Hindlimb muscle (tissue), 1 donor: Measurements from ENCODE around the gene KRTAP9-7. TPM values are rescaled to one million over a fixed set of nuclear protein-coding genes. Genes with fewer than 3 reads are reported as not detected.

Experiments used
- DNase-seq: peaks from one replicate; pipeline ENCODE4 v3.0.0-alpha.2; 2013
- polyA plus RNA-seq: library from polyadenylated mRNA; unstranded; fragments of 120-200 nt; gene quantifications from one replicate; pipeline ENCODE4 v1.2.1, GENCODE V29; 2013; ENCODE audit not compliant: insufficient read length

Gene KRTAP9-7
- polyA plus RNA-seq, 1 donor: not detected

DNA sequence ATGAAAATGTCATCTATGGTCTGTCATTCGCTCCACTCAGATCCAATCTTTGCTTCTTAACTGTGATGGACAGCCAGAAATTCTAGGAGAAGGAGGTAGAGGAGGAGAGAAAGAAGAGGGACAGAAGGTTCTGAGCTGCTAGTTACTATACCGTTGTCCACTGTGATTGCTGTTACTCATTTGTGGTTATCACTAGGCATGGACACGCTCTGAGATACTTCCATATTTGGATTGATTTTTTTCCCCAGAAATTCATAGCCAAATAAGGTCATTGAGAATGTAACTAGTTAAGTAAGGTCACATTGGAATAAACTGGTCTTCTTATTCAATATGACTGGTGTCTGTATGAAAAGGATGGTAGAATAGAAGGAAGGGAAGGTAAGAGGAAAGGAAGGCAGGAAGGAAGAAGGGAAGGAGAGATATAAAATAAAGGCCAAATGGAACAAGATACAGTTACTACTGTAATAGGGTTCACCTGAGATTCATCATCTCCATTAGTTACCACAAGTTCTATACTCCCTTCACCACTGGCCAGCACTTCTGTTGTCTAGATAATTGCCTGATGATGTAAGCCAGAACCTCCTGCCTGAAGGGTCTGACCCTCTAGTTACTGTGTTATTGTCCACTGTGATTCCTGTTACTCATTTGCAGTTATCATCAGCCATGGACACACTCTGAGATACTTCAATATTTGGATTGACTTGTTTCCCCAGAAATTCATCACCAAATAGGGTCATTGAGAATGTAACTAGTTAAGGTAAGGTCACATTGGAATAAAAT is 2.9 kb downstream of the KRTAP9-7 start:
- DNase-seq: no peak

DNA sequence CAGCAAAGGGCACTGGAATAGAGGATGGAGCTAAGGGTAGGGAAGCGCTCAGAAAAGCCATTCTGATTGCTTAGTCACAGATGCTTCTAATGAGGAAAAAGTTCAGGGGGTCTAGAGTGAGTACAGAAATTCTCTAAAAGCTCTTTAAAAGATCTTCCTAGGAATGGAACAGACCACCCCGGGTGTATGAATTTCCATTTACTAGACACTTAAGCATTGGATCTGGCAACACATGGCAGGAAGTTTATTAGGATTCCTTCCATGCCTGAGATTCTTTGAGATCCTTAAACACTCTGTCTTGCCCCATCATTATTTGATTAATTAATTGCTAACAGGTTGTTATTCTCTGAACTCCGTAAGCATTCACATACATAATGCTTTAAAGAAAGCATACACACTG is 8.5 kb downstream of the KRTAP9-7 start:
- DNase-seq: no peak

DNA sequence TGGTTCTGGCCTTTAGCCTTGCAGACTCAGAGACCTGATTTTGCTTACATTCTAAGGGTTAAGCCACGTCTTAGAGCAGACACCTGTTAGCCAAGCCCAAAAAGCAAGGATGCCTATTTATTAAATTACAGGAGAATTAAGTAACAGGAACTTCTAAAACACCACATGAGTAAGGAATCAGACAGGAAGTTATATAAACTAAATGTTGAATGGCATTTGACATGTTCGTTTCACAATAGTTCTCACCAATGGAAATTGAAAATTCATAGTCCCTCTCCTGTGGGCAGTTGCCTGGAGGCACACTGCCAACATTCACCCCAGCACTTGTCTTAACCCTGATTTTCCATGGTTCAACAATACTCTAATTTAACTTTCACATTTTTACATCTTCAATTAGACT is 9.0 kb downstream of the KRTAP9-7 start:
- DNase-seq: no peak

DNA sequence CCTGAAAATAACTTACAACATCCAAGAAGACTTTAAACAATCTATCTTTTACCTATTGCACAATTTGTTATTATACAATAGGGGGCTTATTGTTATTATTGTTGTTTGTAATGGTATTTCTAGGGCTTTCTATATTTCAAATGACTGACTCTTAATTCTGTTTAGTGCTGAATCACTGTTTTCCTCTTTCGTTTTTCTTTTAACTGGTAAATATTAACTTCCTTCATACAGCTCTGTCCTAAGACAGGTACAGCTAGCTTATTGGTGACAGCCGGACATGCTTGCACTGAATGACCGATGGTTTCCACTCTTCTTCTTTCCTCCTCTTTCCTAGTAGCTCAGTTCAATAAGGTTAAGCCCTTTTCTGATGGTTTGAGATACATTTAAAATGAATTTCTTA is 11.6 kb downstream of the KRTAP9-7 start:
- DNase-seq: no peak

DNA sequence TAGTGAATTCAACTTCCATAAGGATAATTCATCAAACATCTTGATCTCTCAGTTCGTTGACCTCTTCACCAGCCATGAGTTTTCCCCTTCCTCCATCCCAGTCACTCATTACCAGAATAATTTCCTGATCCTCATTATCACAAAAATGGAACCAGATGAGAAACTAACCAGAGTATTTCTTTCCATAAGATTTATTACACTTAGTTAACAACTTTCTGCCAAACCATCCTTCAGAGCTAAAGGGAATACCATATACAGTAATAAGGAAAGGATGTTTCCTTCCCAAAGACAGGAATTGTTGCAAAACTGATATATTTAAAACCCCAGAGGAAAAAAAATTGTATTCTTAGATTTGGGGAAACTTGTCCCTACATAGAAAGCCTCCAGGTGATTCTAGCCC is 18.5 kb downstream of the KRTAP9-7 start:
- no peak for DNase-seq

DNA sequence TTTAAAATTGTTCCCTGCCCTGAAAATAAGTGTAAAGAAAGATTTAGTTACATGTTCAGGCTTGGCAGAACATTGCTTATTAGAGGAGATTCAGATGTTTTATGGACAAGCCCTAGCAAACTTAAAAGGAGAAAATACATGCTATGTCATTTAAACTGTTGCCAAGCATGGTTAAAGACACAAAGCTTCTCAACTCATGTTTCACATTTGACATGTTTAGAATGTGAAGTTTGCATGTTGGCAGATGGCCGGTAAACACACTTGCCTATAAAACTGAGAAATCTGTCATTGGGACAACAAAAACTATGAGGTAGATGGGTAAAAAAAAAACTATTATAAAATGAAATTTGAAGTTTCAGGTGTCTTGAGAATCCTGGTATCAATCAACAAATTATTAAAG is 21.3 kb downstream of the KRTAP9-7 start:
- DNase-seq: no peak

DNA sequence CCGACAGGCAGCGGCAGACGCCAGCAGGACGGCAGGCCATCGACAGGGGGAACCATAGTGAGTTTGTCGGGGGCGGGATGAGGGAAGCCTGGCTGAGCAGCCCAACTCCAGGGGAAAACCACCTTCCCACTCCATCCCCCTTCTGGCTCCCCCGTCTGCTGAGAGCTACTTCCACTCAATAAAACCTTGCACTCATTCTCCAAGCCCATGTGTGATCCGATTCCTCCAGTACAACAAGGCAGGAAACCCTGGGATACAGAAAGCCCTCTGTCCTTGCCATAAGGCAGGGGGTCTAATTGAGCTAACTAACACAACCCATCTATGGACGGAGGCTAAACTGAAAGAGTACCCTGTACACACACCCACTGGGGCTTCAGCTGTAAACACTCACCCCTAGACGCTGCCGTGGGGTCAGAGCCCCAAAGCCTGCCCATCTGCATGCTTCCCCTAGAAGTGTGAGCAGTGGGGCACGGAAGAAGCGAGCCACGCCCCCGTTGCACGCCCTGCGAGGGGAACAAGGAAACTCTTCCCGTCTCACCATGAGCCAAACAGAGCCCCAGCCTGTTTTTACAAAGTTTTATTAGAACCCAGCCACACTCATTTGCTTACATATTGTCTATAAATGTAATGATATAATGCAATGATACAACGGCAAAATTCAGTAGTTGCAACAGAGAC is 23.1 kb downstream of the KRTAP9-7 start:
- DNase-seq: no peak

DNA sequence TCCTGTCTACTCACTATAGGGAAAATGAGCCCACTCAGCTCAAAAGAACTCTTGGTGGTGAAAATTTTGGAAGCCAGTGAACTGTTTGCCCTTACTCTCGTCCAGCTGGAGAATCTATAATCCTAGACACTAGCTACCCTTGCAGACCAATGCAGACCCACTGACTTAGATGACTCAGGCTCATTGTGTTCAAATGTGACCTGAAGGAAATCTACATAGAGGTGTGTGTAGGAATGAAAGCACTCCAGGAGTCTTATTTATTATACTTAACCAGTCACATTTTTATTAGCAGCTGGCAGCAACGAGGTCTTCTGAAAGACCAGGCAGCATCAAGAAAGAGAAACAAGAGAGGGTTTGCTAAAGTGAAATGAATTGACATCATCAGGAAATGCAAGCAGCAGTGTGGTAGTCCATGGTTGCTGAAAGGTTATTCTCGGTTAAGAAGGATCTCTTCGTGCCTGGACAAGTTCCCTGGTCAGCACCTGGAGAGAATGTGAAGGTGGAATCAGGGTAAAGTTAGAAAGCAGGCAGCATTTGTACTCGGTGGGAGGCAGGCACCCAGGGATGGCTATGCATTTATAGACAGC is 25.8 kb downstream of the KRTAP9-7 start:
- DNase-seq: no peak

DNA sequence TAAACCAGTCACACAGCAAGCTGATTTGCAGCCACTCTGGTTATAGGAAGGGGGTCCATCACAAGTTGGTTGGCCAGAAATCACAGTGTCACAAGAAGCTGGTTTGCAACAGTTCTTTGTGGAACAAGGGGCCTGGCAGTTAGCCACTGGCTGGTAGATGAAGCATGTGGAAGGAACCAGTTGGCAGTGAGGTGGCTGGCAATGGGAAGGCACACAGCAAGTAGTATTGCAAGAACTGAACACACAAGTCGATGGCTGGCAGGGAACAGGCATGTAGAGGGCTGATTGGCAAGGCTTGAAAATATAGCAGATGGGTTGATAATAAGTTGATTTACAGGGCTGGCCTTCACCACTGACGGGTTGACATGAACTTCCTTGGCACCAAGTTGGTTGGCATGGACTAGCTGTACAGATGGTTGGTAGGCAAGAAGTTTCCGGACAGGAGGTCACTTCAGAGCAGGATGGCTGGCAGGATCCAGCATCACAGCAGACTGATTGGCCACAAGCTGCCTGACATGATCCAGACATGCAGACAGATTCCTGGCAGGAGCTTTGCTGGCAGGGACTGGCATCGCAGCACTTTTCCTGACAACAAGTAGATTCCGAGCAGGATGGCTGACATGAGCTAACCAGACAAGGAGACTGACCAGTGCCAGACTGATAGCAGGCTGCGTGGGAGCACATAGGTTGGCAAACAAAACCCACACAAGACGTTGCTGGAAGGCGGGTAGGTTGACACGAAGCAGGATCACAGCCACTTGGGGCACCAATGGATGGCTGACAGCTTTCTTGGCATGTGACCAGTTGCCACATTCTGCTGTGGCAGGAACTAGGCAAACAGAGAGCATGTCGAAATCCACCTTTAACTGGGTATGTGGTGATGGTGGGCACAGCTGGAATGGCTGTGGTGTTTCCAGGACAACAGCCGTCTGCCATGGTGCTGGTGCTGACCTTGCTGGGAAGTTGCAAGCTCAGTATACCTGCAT is 26.7 kb downstream of the KRTAP9-7 start, which contains the start of gene KRTAP29-1:
Gene KRTAP29-1 (minus strand): TSS at position 936 of the 986 bp plus-strand sequence. CDS start 0 bp downstream, at position 936.
- no peak for DNase-seq

DNA sequence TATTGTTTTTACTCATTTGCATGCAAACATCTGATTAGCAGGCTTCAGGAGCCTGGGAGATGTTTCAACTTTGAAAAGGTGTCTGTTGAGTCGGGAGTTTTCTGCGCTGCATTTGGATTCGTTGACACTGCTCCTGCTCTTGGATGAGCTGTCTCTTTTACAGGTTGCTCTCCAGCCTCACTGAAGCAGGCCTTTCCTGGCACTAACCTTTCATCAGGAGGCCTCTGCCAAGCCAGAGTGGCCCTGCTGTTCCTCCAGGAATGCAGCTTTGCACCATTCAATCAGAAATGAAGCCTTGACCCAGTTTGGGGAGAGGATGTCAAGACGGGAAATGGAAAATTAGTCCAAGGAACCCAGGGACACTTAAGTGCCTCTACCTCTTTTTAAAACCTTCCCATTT is 27.5 kb downstream of the KRTAP9-7 start:
- DNase-seq: no peak

DNA sequence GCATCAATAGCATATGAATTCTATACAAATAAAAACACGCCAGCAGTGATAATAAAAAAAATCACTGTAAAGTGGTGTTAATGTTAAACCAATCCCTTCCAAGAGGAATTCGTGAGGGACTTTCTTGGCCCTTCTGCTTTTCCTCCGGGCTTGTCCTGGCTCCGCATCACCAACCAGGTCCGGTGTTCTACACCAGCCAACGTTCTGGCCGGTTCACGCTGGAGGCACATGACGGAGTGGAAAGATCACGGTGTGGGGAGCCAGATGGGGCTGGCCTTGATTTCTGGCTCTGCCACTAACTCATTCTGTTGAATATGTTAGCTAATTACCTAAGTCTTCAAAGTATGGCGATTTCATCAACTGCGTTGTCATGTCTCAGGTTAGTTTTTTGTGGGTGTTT is 28.6 kb downstream of the KRTAP9-7 start:
- DNase-seq: no peak

DNA sequence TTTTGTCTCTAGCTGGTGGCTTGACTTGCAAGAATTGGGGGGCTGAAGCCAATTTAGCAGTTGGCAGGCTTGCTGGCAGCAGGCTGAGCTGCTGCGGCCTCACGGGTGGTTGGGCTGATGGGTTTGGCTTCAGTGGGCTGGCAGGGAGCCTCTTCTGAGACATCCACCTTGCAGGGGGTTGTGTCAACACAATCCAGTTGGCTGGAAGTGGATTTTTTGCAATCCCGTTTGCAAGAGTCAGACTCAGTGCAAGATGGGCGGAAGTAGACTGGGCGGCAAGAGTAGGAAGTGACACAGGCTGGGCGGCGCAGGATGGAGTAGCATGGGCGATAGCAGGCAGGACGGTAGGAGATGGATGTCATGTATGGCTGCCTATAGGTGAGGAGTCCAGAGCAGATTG is 32.1 kb downstream of the KRTAP9-7 start:
- no peak for DNase-seq

DNA sequence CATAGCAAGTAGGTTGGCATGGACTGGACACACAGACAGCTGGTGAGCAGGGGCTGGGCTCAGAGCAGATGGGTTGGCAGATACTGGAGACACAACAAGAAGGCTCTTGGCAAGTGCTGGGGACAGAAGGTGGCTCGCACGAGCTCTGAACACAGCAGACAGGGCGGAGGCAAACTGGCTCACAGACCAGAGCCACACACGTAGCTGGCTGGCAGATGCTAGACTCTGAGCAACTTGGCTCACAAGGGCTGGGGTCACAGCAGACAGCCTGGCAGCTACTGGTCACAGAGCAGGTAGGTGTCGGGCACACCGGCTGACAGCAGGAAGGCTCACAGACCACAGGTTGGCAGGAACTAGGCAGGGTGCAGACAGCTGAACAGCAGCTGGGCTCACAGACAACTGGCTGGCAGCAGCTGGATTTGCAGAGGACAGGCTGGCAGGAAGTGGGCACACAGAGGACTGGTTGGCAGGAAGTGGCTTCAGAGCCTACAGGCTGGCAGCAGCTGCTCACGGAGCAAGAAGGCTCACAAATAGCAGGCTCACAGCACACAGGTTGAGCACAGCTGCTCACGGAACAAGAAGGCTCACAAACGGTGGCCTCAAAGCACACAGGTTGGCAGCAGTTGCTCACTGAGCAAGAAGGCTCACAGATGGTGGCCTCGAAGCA is 32.9 kb downstream of the KRTAP9-7 start:
- peak; percentile 38 for DNase-seq

DNA sequence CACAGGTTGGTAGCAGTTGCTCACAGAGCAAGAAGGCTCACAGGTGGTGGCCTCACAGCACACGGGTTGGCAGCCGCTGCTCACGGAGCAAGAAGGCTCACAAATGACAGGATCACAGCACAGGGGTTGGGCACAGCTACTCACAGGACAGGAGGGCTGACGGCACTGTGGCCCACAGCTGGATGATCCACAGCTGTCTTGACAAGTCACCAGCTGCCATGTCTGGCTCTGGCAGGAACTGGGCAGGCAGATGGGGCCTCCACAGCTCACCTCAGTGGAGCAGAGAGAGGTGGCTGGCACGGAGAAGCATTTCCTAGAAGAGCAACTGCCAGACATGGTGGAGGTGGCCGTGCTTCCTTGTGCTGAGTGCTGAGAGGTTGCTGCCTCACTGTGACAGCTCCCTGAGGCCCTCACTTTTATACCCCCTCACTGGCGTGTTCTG is 33.4 kb downstream of the KRTAP9-7 start, which contains the start of gene KRTAP16-1:
Gene KRTAP16-1 (minus strand): TSS at position 392 of the 442 bp plus-strand sequence. CDS start 56 bp downstream, at position 336.
- no peak for DNase-seq

DNA sequence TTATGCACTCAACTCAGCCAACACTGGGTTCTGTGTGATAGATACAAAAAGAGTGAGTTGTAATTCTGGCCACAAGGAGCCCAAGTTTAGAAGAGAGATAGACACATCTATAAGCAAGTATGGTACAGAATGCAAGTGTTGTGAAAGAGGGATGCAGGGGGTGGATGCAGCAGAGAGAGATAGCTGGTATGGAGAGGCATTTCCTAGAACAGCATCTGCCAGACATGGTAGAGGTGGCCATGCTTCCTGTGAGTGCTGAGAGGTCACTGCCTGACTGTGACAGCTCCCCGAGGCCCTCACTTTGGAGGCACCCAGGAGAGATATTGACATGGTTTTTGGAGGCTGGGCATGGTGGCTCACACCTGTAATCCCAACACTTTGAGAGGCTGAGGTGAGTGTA is 35.6 kb downstream of the KRTAP9-7 start:
- no peak for DNase-seq

DNA sequence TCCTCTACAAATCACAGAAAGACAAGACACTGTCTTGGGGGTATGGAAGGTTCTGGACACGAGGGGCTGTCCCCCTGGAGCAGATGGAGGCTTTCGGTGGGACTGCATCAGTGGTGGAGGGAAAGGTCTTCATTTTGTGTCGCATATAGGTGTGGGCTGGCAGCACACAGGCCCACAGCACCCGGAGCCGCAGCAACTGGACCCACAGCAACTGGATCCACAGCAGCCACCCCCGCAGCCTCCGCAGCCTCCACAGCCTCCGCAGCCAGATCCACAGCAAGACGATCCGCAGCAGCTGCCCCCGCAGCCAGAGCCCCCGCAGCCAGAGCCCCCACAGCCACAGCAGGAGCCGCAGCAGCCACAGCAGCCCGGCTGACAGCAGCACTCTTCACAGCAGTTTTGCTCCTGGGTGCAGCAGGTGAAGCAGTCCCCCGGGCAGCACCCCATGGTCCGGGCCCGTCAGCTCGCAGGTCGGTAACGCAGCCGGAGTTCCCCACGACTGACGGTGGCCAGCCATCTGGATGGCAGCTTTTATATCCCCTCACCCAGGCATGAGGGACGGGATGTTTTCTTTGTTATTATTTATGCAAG is 39.8 kb downstream of the KRTAP9-7 start, which contains the start of gene KRTAP17-1:
Gene KRTAP17-1 (minus strand): TSS at position 507 of the 591 bp plus-strand sequence. CDS start 60 bp downstream, at position 447.
- no peak for DNase-seq

DNA sequence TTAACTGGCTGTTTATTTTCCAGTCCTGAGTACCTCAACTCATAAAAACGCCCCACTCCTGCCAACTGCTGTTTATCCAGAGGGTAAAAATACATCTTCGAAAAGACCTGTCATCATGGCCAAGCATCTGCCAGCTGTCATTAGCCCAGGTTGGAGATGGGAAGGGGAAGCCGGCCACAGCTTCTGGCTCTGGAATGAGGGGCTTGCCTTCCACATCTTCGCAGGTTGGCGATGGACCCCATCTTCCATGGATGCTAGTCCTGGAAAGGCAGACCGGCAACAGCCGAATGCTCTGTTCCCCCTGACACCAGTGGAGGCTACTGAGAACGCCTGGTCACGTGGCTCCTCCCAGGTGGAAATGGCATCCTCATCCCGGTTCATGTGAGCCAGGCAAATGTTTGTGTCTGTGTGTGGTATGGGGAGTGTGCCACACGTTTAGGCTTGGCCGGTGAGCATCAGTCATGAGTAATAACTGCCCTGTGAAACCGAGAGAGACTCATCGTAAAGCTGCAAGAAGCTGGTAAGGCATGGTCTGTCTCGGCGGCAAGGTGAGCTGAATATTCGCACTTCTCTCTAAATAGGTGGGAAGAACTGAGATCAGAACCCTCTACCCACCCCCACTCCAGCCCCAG is 40.4 kb downstream of the KRTAP9-7 start:
- DNase-seq: no peak

DNA sequence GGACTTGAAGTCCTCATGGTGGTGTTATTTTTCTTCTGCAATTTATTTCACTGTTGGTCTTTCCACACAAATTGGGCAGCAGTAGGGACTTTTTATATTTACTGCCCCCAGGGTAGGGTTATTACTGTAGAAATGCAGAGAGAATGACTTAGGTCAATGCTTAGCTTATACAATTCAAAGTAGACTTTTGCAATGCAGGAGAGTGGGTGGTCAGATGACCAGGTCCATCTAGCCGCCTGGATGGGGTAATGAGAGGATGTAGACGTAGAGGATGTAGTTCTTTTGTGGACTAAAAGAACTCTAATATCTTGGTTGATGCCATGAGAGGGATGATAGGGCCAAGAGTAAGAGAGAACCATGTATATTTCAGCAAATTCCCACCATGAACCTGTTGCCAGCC is 42.7 kb downstream of the KRTAP9-7 start:
- no peak for DNase-seq

DNA sequence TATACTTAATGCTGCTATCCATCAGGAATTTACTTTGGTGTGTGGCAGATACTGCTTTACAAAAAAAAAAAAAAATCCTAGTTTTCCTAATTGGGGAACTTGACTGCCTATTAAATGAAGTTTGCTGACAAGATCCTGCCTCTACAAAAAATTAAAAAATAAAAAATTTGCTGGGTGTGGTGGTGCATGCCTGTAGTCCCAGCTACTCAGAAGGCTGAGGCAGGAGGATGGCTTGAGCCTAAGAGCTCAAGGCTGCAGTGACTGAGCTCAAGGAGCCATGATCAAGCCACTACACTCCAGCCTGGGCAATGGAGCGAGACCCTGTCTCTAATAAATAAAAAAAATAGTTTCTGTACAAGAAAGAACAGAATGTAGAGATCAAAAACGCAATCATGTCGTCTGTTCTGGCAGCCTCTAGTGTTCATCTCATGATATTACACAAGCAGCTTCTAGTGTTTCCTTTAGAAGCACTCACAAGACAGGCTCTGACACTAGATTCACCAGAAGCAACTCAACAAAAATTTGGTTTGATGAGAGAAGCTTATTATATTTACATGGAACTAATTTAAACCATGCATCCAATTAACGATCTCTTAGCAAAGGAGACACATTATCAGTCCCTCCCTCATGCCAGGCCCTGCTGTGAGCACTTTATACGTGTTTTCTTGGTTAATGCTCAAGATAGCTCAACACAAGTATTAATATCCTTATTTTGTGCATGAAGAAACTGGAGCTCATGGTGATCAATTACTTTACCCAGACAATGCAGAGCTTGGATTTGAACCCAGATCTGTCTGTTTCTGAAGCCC is 46.8 kb downstream of the KRTAP9-7 start:
- peak; percentile 20 for DNase-seq
